CD4-positive, CD25-positive, alpha-beta regulatory T cell (primary cell): ENCODE results near the gene NPTX1. TPM values are rescaled to one million over a fixed set of nuclear protein-coding genes. Genes with fewer than 3 reads are reported as not detected.

Experiments used
- ATAC-seq, 2 donors: fragments of 150-1000 bp; cut with Tn5 transposase; one replicate each; pipeline ENCODE4 v1.10.0; 2021; ENCODE audit warnings: low read depth in 2 of 2, moderate number of reproducible peaks in 2 of 2, moderate library complexity in 1 of 2
- DNase-seq, 3 donors: peaks; one replicate each; pipeline versions ENCODE4 v3.0.0 to v3.0.0-alpha.2; 2012 to 2022; ENCODE audit warnings: mixed read lengths in 1 of 3
- H3K27ac ChIP-seq: one replicate; pipeline ENCODE4 v1.7.0; 2013; ENCODE audit warnings: mild to moderate bottlenecking, low read length; ENCODE audit not compliant: insufficient read depth, poor library complexity, severe bottlenecking
- H3K27me3 ChIP-seq: one replicate; pipeline ENCODE4 v1.7.0; 2013; ENCODE audit warnings: low read length; ENCODE audit not compliant: control insufficient read depth, insufficient read depth
- H3K36me3 ChIP-seq: one replicate; pipeline ENCODE4 v1.7.0; 2013; ENCODE audit warnings: mild to moderate bottlenecking, low read length, moderate library complexity; ENCODE audit not compliant: control insufficient read depth, insufficient read depth
- H3K4me1 ChIP-seq: 2 replicates; pipeline ENCODE4 v1.7.0; 2013; ENCODE audit warnings: mild to moderate bottlenecking, low read length; ENCODE audit not compliant: insufficient read depth, control insufficient read depth, poor library complexity, severe bottlenecking
- H3K4me3 ChIP-seq: one replicate; pipeline ENCODE4 v1.7.0; 2013; ENCODE audit warnings: low read depth, mild to moderate bottlenecking, low read length, moderate library complexity
- H3K9me3 ChIP-seq, 2 experiments: 1 replicate in 1 of 2; 2 replicates in 1 of 2; pipeline ENCODE4 v1.7.0; 2013; ENCODE audit warnings: low read length in 2 of 2, mild to moderate bottlenecking in 1 of 2, moderate library complexity in 1 of 2; ENCODE audit not compliant: control insufficient read depth in 2 of 2
- H3K27ac Mint-ChIP-seq, 3 donors: one replicate each; pipeline ENCODE4 v1.8.0; 2020 to 2022; ENCODE audit warnings: mild to moderate bottlenecking in 3 of 3, mixed read lengths in 3 of 3, moderate library complexity in 2 of 3
- H3K27me3 Mint-ChIP-seq: one replicate; pipeline ENCODE4 v1.8.0; 2022; ENCODE audit warnings: mild to moderate bottlenecking, mixed read lengths
- H3K36me3 Mint-ChIP-seq: one replicate; pipeline ENCODE4 v1.8.0; 2020; ENCODE audit warnings: mixed read lengths
- H3K4me1 Mint-ChIP-seq, 4 donors: one replicate each; pipeline ENCODE4 v1.8.0; 2020 to 2022; ENCODE audit warnings: mixed read lengths in 4 of 4, mild to moderate bottlenecking in 1 of 4
- H3K4me3 Mint-ChIP-seq, 4 donors: one replicate each; pipeline ENCODE4 v1.8.0; 2020 to 2022; ENCODE audit warnings: mild to moderate bottlenecking in 4 of 4, mixed read lengths in 4 of 4, moderate library complexity in 3 of 4
- H3K9me3 Mint-ChIP-seq, 7 donors: one replicate each; pipeline ENCODE4 v1.8.0; 2020 to 2022; ENCODE audit warnings: mixed read lengths in 7 of 7, mild to moderate bottlenecking in 3 of 7, moderate library complexity in 2 of 7
- polyA plus RNA-seq, 4 donors: library from polyadenylated mRNA; unstranded; fragments of 300-500 nt; fragmentation: Illumina TruSeq; gene quantifications; one replicate each; pipeline ENCODE4 v1.2.3, GENCODE V29; 2021
- total RNA-seq: library from RNA; stranded (reverse); gene quantifications from one replicate; pipeline ENCODE4 v1.2.3, GENCODE V29; 2022

Gene NPTX1
- total and polyA plus RNA-seq, 5 donors from 2014 or later, result 0.07 to 0.22 TPM; not detected in 3

GRCh38 chr17:80468781-80469493, 7.5 kb downstream of the NPTX1 start:
- Mint-ChIP-seq H3K9me3 (peaks cover 0 to 2% (median 0%) of the 10 kb centered on the region in 7 donors), H3K4me3 (peak overlapping the region in 1 of 4 donors; percentile 52), H3K4me1 (peaks cover 0 to 9% (median 6%) of the 10 kb centered on the region in 4 donors), H3K36me3 (no peaks in the 10 kb centered on the region), H3K27me3 (peaks cover 43% of the 10 kb centered on the region), H3K27ac (no peak overlapping the region)
- ATAC-seq (no peak), DNase-seq (no peak)
- H3K36me3 ChIP-seq, result no peaks in the 10 kb centered on the region
- H3K4me3 ChIP-seq, result no peak overlapping the region
- no peaks in the 10 kb centered on the region for H3K9me3 ChIP-seq
- H3K4me1 ChIP-seq, result no peaks in the 10 kb centered on the region
- peaks cover 6% of the 10 kb centered on the region for H3K27me3 ChIP-seq
- H3K27ac ChIP-seq, result no peak overlapping the region

- Histone ChIP-seq H3K27ac (no peak overlapping the region), H3K4me1 (no peaks in the 10 kb centered on the region), H3K9me3 (no peaks in the 10 kb centered on the region), H3K36me3 (no peaks in the 10 kb centered on the region), H3K4me3 (no peak overlapping the region), H3K27me3 (peaks cover 6% of the 10 kb centered on the region)
- ATAC-seq (no peak), DNase-seq (no peak)
- H3K9me3 Mint-ChIP-seq, result peaks cover 0 to 2% (median 0%) of the 10 kb centered on the region in 7 donors
- H3K36me3 Mint-ChIP-seq, result no peaks in the 10 kb centered on the region
- H3K27ac Mint-ChIP-seq, result no peak overlapping the region
- no peak overlapping the region for H3K4me3 Mint-ChIP-seq
- peaks cover 0 to 9% (median 6%) of the 10 kb centered on the region in 4 donors for H3K4me1 Mint-ChIP-seq
- H3K27me3 Mint-ChIP-seq, result peaks cover 40% of the 10 kb centered on the region
These were observed 8.2 kb downstream of the NPTX1 start for GRCh38 chr17:80468242-80468641.

GRCh38 chr17:80466188-80466705, 10.2 kb downstream of the NPTX1 start:
- ATAC-seq (no peak), DNase-seq (no peak)
- Mint-ChIP-seq H3K36me3 (no peaks in the 10 kb centered on the region), H3K9me3 (peaks cover 0 to 2% (median 0%) of the 10 kb centered on the region in 7 donors), H3K4me1 (no peaks in the 10 kb centered on the region), H3K27ac (no peak overlapping the region), H3K27me3 (peaks cover 28% of the 10 kb centered on the region), H3K4me3 (no peak overlapping the region)
- H3K27me3 ChIP-seq, result peaks cover 6% of the 10 kb centered on the region
- H3K4me1 ChIP-seq, result no peaks in the 10 kb centered on the region
- no peaks in the 10 kb centered on the region for H3K9me3 ChIP-seq
- no peak overlapping the region for H3K27ac ChIP-seq
- H3K4me3 ChIP-seq, result no peak overlapping the region
- no peaks in the 10 kb centered on the region for H3K36me3 ChIP-seq

GRCh38 chr17:80465327-80465974, 11.0 kb downstream of the NPTX1 start:
- DNase-seq (no peak), ATAC-seq (no peak)
- peaks cover 6% of the 10 kb centered on the region for H3K27me3 ChIP-seq
- H3K36me3 Mint-ChIP-seq, result no peaks in the 10 kb centered on the region
- H3K9me3 ChIP-seq, result no peaks in the 10 kb centered on the region
- no peaks in the 10 kb centered on the region for H3K4me1 Mint-ChIP-seq
- H3K27ac ChIP-seq, result no peak overlapping the region
- H3K4me1 ChIP-seq, result no peaks in the 10 kb centered on the region
- H3K27me3 Mint-ChIP-seq, result peaks cover 34% of the 10 kb centered on the region
- no peak overlapping the region for H3K4me3 ChIP-seq
- no peaks in the 10 kb centered on the region for H3K36me3 ChIP-seq
- no peak overlapping the region for H3K4me3 Mint-ChIP-seq
- H3K9me3 Mint-ChIP-seq, result peaks cover 0 to 2% (median 0%) of the 10 kb centered on the region in 7 donors
- H3K27ac Mint-ChIP-seq, result no peak overlapping the region

GRCh38 chr17:80464486-80464885, 11.9 kb downstream of the NPTX1 start:
- no peak overlapping the region for H3K27ac ChIP-seq
- Mint-ChIP-seq H3K36me3 (no peaks in the 10 kb centered on the region), H3K27ac (no peak overlapping the region), H3K9me3 (peaks cover 0 to 2% (median 0%) of the 10 kb centered on the region in 7 donors), H3K27me3 (peaks cover 36% of the 10 kb centered on the region), H3K4me1 (no peaks in the 10 kb centered on the region), H3K4me3 (no peak overlapping the region)
- H3K4me1 ChIP-seq, result no peaks in the 10 kb centered on the region
- peaks cover 6% of the 10 kb centered on the region for H3K27me3 ChIP-seq
- H3K4me3 ChIP-seq, result no peak overlapping the region
- DNase-seq (no peak), ATAC-seq (no peak)
- no peaks in the 10 kb centered on the region for H3K9me3 ChIP-seq
- H3K36me3 ChIP-seq, result no peaks in the 10 kb centered on the region

GRCh38 chr17:80463784-80464400, 12.5 kb downstream of the NPTX1 start:
- H3K27me3 Mint-ChIP-seq, result peaks cover 42% of the 10 kb centered on the region
- ATAC-seq, result no peak

GRCh38 chr17:80461528-80462160, 14.8 kb downstream of the NPTX1 start:
- H3K27ac ChIP-seq, result no peak overlapping the region
- H3K9me3 ChIP-seq, result no peaks in the 10 kb centered on the region
- DNase-seq (no peak), ATAC-seq (no peak)
- Mint-ChIP-seq H3K27me3 (peaks cover 50% of the 10 kb centered on the region), H3K4me3 (no peak overlapping the region), H3K4me1 (no peaks in the 10 kb centered on the region), H3K9me3 (no peaks in the 10 kb centered on the region), H3K36me3 (no peaks in the 10 kb centered on the region), H3K27ac (peak overlapping the region in 1 of 3 donors; percentile 20)
- no peak overlapping the region for H3K4me3 ChIP-seq
- no peaks in the 10 kb centered on the region for H3K4me1 ChIP-seq
- peaks cover under 1% of the 10 kb centered on the region for H3K27me3 ChIP-seq
- H3K36me3 ChIP-seq, result no peaks in the 10 kb centered on the region

More at GRCh38 chr17:80463784-80464400, 12.5 kb downstream of the NPTX1 start:
- Histone ChIP-seq H3K36me3 (no peaks in the 10 kb centered on the region), H3K9me3 (no peaks in the 10 kb centered on the region), H3K4me1 (no peaks in the 10 kb centered on the region), H3K27me3 (peaks cover 6% of the 10 kb centered on the region), H3K4me3 (no peak overlapping the region), H3K27ac (no peak overlapping the region)
- no peak overlapping the region for H3K27ac Mint-ChIP-seq
- H3K9me3 Mint-ChIP-seq, result peaks cover 0 to 2% (median 0%) of the 10 kb centered on the region in 7 donors
- H3K4me1 Mint-ChIP-seq, result no peaks in the 10 kb centered on the region
- H3K36me3 Mint-ChIP-seq, result no peaks in the 10 kb centered on the region
- DNase-seq, result no peak
- H3K4me3 Mint-ChIP-seq, result no peak overlapping the region
